HAP-1 (cell line): ENCODE measurements around the gene STX1B.

Experiments used
- DNase-seq, 2 experiments: peaks; one replicate each; pipeline ENCODE4 v3.0.0-alpha.2; 2016 to 2020; ENCODE audit warnings: low spot score in 2 of 2
- H3K27me3 ChIP-seq: fragments of 250-450 bp; sonication (Bioruptor Pico); 2 replicates; pipeline ENCODE4 v1.5.1; 2020; ENCODE audit warnings: low read depth, mild to moderate bottlenecking, moderate library complexity
- H3K36me3 ChIP-seq: fragments of 250-450 bp; sonication (Bioruptor Pico); replicated peaks from 2 replicates; pipeline ENCODE4 v1.5.1; 2020; ENCODE audit warnings: mild to moderate bottlenecking
- H3K4me1 ChIP-seq: fragments of 250-450 bp; sonication (Bioruptor Pico); 2 replicates; pipeline ENCODE4 v1.5.1; 2020; ENCODE audit warnings: mild to moderate bottlenecking
- H3K4me3 ChIP-seq: fragments of 250-450 bp; sonication (Bioruptor Pico); 2 replicates; pipeline ENCODE4 v1.5.1; 2020; ENCODE audit warnings: mild to moderate bottlenecking, moderate library complexity
- H3K9me3 ChIP-seq: fragments of 250-450 bp; sonication (Bioruptor Pico); 2 replicates; pipeline ENCODE4 v1.5.1; 2020; ENCODE audit warnings: mild to moderate bottlenecking, moderate library complexity
- in situ Hi-C: fragments of 300-500 bp; cut with MboI; formaldehyde crosslinking; loops from 3 replicates; pipeline ENCODE4 v1.14.3; 2020; ENCODE audit warnings: low sequenced_read_pairs, inconsistent platforms, mixed read lengths

Gene STX1B

GRCh38 chr16:31007684-31008083 is 2.8 kb downstream of the STX1B start:
- no peak for DNase-seq

GRCh38 chr16:31006589-31006988 is 3.8 kb downstream of the STX1B start:
- no peaks in the 10 kb centered on the region for H3K9me3 ChIP-seq
- H3K27me3 ChIP-seq = peaks cover 4% of the 10 kb centered on the region; the same call in 1 of the 2 replicates
- H3K4me3 ChIP-seq = no peak overlapping the region
- in situ Hi-C loops = no loop called here
- DNase-seq = no peak
- no peaks in the 10 kb centered on the region for H3K4me1 ChIP-seq
- no peaks in the 10 kb centered on the region for H3K36me3 ChIP-seq

More at GRCh38 chr16:31007684-31008083, 2.8 kb downstream of the STX1B start:
- in situ Hi-C loops = no loop called here
- H3K27me3 ChIP-seq = peaks cover 6% of the 10 kb centered on the region; the same call in 1 of the 2 replicates
- H3K36me3 ChIP-seq = no peaks in the 10 kb centered on the region
- H3K4me1 ChIP-seq = no peaks in the 10 kb centered on the region
- no peak overlapping the region for H3K4me3 ChIP-seq
- H3K9me3 ChIP-seq = no peaks in the 10 kb centered on the region

GRCh38 chr16:31006086-31006385 is 4.4 kb downstream of the STX1B start:
- Histone ChIP-seq H3K4me1 (no peaks in the 10 kb centered on the region), H3K27me3 (peaks cover under 1% of the 10 kb centered on the region; the same call in 1 of the 2 replicates), H3K36me3 (no peaks in the 10 kb centered on the region), H3K4me3 (no peak overlapping the region), H3K9me3 (no peaks in the 10 kb centered on the region)
- no peak for DNase-seq
- in situ Hi-C loops = no loop called here

DNA sequence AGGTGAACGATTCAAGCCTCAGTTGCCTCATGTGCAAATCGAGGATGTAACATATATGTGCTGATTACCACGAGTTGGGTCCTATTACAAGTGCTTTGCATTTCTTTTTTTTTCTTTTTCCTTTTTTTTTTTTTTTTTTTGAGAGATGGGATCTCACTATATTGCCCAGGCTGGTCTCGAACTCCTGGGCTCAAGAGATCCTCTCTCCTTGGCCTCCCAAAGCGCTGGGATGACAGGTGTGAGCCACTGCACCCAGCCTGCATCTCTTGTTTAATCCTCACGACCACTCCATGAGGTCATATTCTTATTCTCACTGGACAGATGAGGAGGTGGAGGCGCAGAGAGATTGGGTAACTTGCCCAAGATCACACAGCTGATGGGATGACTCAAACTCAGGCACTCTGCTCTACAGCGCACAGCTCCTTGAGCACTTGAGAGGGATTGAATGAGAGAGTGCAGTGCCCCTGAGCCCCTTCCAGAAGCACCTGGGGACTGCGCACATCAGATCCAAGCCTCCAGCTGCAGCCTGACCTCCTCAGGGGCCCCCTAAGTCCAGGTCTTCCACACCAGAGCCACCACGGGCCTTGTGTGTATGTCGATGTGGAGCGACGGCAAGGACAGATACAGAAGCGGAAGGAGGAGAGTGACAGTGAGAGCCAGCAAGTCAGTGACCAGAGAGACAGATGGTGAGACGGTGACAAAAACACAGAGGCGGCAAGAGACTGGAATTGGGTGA is 4.9 kb downstream of the STX1B start:
- in situ Hi-C loops = no loop called here
- no peaks in the 10 kb centered on the region for H3K4me1 ChIP-seq
- no peak overlapping the region for H3K4me3 ChIP-seq
- no peak for DNase-seq
- no peaks in the 10 kb centered on the region for H3K9me3 ChIP-seq
- H3K36me3 ChIP-seq = no peaks in the 10 kb centered on the region
- no peaks in the 10 kb centered on the region for H3K27me3 ChIP-seq

GRCh38 chr16:31004658-31005057 is 5.8 kb downstream of the STX1B start:
- no peak for DNase-seq
- H3K9me3 ChIP-seq = no peaks in the 10 kb centered on the region
- H3K4me3 ChIP-seq = no peak overlapping the region
- no peaks in the 10 kb centered on the region for H3K36me3 ChIP-seq
- H3K4me1 ChIP-seq = no peaks in the 10 kb centered on the region
- in situ Hi-C loops = no loop called here
- H3K27me3 ChIP-seq = no peaks in the 10 kb centered on the region

DNA sequence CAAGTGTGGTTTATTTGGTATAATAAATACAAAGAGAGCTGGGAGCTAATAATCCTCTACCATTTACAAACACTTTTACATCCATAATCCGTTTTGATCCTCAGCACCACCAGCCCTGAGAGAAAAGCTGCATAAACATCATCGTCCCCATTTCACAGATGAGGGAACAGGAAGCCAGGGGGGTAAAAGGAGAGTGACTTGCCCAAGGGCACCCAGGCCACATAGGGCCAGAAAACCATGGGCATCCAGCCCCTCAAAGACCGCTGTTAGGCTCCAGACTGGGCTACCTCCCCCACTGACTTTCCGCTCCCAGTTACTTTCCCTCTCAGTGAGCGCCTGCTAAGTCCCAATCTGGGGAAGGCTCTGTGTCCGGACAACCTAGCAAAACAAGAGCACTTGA is 6.7 kb downstream of the STX1B start:
- H3K27me3 ChIP-seq = no peaks in the 10 kb centered on the region
- no peaks in the 10 kb centered on the region for H3K9me3 ChIP-seq
- no peaks in the 10 kb centered on the region for H3K36me3 ChIP-seq
- in situ Hi-C loops = no loop called here
- H3K4me1 ChIP-seq = no peaks in the 10 kb centered on the region
- no peak overlapping the region for H3K4me3 ChIP-seq
- DNase-seq = no peak

DNA sequence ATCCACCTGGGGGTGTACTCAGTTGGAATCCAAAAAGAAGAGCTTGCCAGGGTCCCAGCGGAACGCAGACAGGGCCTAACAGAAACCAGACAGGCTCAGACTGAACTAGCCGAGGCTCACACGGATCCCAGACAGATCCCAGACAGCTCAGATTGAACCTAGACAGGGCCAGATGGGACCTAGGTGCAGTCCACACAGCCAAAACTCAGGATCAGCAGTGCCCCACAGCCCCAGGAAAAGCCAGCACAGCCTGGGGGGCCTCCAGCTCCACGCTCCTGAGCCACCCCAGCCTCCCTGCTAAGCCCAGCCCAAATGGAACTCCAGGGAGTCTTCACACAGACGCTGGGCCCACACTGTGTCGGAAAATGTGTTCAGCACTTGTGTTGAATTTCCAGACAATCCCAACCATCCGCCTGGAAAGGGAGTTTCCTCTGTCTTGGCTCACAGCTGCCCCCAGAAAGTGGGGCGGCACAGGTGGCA is 7.5 kb downstream of the STX1B start:
- H3K4me1 ChIP-seq = no peaks in the 10 kb centered on the region
- no peak for DNase-seq
- H3K4me3 ChIP-seq = no peak overlapping the region
- H3K36me3 ChIP-seq = no peaks in the 10 kb centered on the region
- in situ Hi-C loops = no loop called here
- H3K9me3 ChIP-seq = no peaks in the 10 kb centered on the region
- H3K27me3 ChIP-seq = no peaks in the 10 kb centered on the region

GRCh38 chr16:31002250-31002700 is 8.2 kb downstream of the STX1B start:
- in situ Hi-C loops = no loop called here
- no peaks in the 10 kb centered on the region for H3K27me3 ChIP-seq
- no peak for DNase-seq
- H3K4me1 ChIP-seq = no peaks in the 10 kb centered on the region
- H3K36me3 ChIP-seq = no peaks in the 10 kb centered on the region
- no peaks in the 10 kb centered on the region for H3K9me3 ChIP-seq
- no peak overlapping the region for H3K4me3 ChIP-seq

DNA sequence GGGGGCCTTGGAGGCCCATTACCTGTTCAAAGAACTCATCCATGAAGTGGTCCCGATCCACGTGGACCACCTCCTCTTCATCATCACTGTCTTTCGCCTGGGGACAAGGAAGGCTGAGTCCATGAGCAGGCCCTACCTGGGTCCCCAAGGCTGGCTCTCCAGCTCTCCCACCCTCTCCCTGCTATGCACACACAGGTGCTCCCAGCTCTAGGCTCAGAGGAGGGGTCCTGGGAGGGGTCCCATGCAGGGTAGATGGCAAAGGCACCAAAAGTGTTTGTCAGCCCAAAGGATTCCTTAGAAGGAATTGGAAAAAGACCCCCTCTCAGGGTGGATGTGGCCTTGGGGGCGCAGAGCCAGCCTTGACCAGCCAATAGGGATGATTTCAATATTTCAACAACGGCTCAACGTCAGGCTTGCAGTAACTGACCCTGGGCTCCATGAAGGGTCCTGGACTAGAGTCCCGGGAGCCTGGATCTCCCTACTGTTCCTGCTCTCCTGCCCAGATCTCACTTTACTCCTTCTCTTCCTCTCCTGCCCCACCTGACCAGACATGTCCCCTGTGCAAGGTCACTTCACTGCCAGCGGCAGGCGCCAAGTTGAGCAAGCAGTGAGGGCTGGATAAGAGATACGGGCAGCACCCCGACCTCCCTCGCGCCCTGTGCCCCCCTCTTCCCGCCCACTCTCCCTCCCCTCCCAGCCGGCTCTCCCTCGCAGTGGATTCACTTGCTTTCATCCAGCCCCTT is 8.8 kb downstream of the STX1B start:
- no peaks in the 10 kb centered on the region for H3K9me3 ChIP-seq
- no peaks in the 10 kb centered on the region for H3K4me1 ChIP-seq
- H3K4me3 ChIP-seq = no peak overlapping the region
- no peaks in the 10 kb centered on the region for H3K27me3 ChIP-seq
- in situ Hi-C loops = no loop called here
- H3K36me3 ChIP-seq = no peaks in the 10 kb centered on the region
- no peak for DNase-seq

- Histone ChIP-seq H3K4me3 (no peak overlapping the region), H3K9me3 (no peaks in the 10 kb centered on the region), H3K27me3 (no peaks in the 10 kb centered on the region), H3K36me3 (no peaks in the 10 kb centered on the region), H3K4me1 (no peaks in the 10 kb centered on the region)
- in situ Hi-C loops = no loop called here
- DNase-seq = no peak
Measured at GRCh38 chr16:31000671-31001382, 9.6 kb downstream of the STX1B start.

DNA sequence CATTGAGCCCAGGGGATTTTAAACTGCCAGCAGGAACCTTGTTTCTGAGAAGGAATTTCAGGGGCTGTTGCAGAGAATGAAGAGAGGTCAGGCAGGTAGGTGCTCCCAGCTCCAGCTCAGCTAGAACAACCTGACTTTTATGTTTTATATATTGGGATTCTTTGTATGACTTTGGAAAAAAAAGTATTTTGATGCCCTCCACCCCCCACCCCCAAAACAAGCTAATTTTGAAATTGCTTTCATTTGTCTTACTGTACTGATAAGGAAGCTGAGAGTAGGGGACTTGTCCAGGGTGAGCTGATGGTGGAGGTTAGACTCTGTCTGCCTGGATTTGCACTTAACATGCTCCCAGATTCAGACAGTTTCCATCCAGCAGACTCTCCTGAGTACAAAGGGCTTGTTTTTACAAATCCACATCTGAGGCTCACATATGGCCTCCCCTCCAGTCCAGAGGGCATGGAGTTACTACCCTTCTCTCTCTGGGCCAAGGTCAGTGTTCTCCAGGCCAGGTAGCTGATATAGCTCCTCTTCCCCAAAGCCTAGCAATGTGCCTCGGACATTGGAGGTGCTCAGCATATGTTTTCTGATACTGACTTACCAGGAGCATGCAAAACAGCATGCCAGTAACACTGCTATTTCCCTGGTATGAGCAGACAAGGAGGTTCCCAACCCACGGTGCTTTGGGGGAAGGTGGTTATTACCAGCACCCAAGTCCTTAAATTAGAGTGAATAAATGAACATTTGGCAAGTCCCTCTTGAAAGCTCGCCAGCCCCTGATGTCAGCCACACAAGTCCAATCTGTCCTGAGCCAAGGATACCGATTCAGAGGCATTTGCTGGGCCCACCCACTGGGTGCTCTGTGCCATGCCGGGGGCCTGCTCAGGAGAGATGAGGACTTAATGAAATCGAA is 11.3 kb downstream of the STX1B start:
- in situ Hi-C loops = loop anchor here (10.0 kb wide), 2 partner anchors 446 to 866 kb away; partner anchors contain the start of gene ZNF843
- Histone ChIP-seq H3K36me3 (no peaks in the 10 kb centered on the region), H3K4me3 (no peak overlapping the region), H3K27me3 (no peaks in the 10 kb centered on the region), H3K9me3 (no peaks in the 10 kb centered on the region), H3K4me1 (no peaks in the 10 kb centered on the region)
- no peak for DNase-seq

DNA sequence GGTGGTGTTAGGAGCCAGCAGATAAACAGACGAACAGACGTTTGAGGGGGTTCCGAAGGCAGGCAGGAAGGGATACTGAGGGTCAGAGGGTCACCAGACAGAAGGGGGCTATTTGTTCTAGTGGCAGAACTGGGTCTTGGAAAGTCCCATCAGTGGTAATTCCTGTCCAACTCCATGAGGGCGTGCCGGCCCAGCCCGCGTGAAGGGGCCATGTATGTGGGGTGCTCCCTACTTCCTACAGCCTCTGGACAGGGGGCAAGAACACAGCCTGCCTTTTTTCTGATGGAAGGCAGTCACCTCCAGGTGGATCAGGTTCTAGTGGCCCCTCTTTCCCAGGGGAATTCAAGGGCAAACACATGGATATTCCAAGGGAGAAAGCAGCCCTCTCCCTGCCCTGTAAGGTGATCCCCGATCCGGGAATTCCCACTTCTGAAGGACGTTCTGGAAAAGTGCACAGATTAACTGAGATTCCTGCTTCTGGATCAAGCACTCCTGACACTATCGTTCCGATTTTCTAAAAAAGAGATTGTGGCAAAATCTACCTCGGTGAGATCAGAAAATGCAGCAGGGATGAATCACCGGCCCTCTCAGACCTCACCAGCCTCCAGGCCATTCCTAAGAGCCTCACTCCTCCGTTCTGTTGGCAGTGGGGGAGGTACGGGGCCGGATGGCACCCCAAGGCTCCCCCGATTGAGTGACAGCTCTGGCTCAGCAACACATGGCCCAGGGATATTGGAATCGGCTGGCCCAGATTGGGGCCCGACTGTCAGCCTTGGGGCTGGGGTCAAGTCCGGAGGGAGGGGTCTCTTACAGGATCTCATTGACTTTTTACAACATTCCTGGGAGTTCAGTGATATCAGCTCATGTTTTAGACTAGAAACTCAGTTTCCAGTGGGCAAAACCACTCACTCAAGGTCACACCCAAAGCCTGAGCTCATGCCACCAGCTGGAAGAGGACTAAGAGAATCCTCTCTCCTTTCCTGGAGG is 12.4 kb downstream of the STX1B start:
- no peaks in the 10 kb centered on the region for H3K4me1 ChIP-seq
- no peaks in the 10 kb centered on the region for H3K27me3 ChIP-seq
- no peak overlapping the region for H3K4me3 ChIP-seq
- no peaks in the 10 kb centered on the region for H3K9me3 ChIP-seq
- no peaks in the 10 kb centered on the region for H3K36me3 ChIP-seq
- in situ Hi-C loops = loop anchor here (10.0 kb wide), 2 partner anchors 447 to 867 kb away; partner anchors contain the start of gene ZNF843
- no peak for DNase-seq
